HG03095 (cell line): Measurements from ENCODE around the gene MTX2.

ENCODE experiments used
- ATAC-seq: cut with Tn5 transposase; IDR thresholded peaks from one replicate; pipeline ENCODE4 v1.9.1; 2021; ENCODE audit warnings: moderate library complexity; ENCODE audit not compliant: unreplicated experiment

Gene MTX2

GRCh38 chr2:176269319-176270099 is at the start of gene MTX2:
Gene MTX2, plus strand, starts transcription at chr2:176269442. Its CDS starts 188 bp downstream, at chr2:176269630.
- peak; percentile 96 for ATAC-seq

GRCh38 chr2:176227874-176228273 is 41.4 kb upstream of the MTX2 start:
- ATAC-seq: no peak

- no peak for ATAC-seq
Measured at GRCh38 chr2:176234156-176234555, 35.1 kb upstream of the MTX2 start.

- ATAC-seq: no peak
Measured at GRCh38 chr2:176234940-176235339, 34.3 kb upstream of the MTX2 start.

GRCh38 chr2:176237456-176237855 is 31.8 kb upstream of the MTX2 start:
- no peak for ATAC-seq

- ATAC-seq: no peak
Measured at GRCh38 chr2:176239031-176239430, 30.2 kb upstream of the MTX2 start.

- ATAC-seq: no peak
Measured at GRCh38 chr2:176240301-176240700, 28.9 kb upstream of the MTX2 start.

- ATAC-seq: no peak
Measured at GRCh38 chr2:176242276-176242675, 27.0 kb upstream of the MTX2 start.

GRCh38 chr2:176246331-176246730 is 22.9 kb upstream of the MTX2 start:
- no peak for ATAC-seq

- ATAC-seq: no peak
Measured at GRCh38 chr2:176247859-176248258, 21.4 kb upstream of the MTX2 start.

- ATAC-seq: no peak
Measured at GRCh38 chr2:176251928-176252327, 17.3 kb upstream of the MTX2 start.

- no peak for ATAC-seq
Measured at GRCh38 chr2:176260689-176261088, 8.6 kb upstream of the MTX2 start.

- no peak for ATAC-seq
Measured at GRCh38 chr2:176261136-176261535, 8.1 kb upstream of the MTX2 start.

GRCh38 chr2:176268976-176269318 is 295 bp upstream of the MTX2 start:
- peak; percentile 21 for ATAC-seq

GRCh38 chr2:176270100-176270750 is 983 bp downstream of the MTX2 start:
- ATAC-seq: no peak

GRCh38 chr2:176272870-176273459 is 3.7 kb downstream of the MTX2 start:
- ATAC-seq: no peak

- no peak for ATAC-seq
Measured at GRCh38 chr2:176278927-176279326, 9.7 kb downstream of the MTX2 start.

GRCh38 chr2:176280156-176280555 is 10.9 kb downstream of the MTX2 start:
- ATAC-seq: no peak

- no peak for ATAC-seq
Measured at GRCh38 chr2:176280867-176281658, 11.8 kb downstream of the MTX2 start.

GRCh38 chr2:176283291-176284068 is 14.2 kb downstream of the MTX2 start:
- no peak for ATAC-seq
